CD14-positive monocyte (primary cell): Measurements from ENCODE around the gene RHOBTB3. TPM values are rescaled to one million over a fixed set of nuclear protein-coding genes. Genes with fewer than 3 reads are reported as not detected.

ENCODE experiments used
- DNase-seq, 3 donors: peaks; one replicate each; pipeline ENCODE4 v3.0.0-alpha.2; 2011 to 2022
- H2AFZ ChIP-seq: 2 replicates; pipeline ENCODE4 v1.6.0; 2012; ENCODE audit warnings: mild to moderate bottlenecking, low read depth, low read length, inconsistent platforms; ENCODE audit not compliant: insufficient read depth, poor library complexity, severe bottlenecking
- H3K27ac ChIP-seq, 2 donors: 1 replicate in 1 of 2; 2 replicates in 1 of 2; pipeline ENCODE4 v1.5.1; 2012 to 2013; ENCODE audit warnings: low read length in 2 of 2, control low read depth in 1 of 2, inconsistent platforms in 1 of 2, low read depth in 1 of 2, mild to moderate bottlenecking in 1 of 2
- H3K27me3 ChIP-seq, 2 donors: one replicate each; pipeline versions ENCODE4 v1.6.0 to v1.6.1; 2011 to 2013; ENCODE audit warnings: low read length in 2 of 2; ENCODE audit not compliant: control insufficient read depth in 2 of 2, insufficient read depth in 2 of 2
- H3K36me3 ChIP-seq, 2 donors: replicated peaks in 1 of 2; 1 replicate in 1 of 2; 2 replicates in 1 of 2; pipeline versions ENCODE4 v1.5.1 to v1.6.1; 2012 to 2013; ENCODE audit warnings: low read length in 2 of 2, control low read depth in 1 of 2, inconsistent platforms in 1 of 2, mild to moderate bottlenecking in 1 of 2; ENCODE audit not compliant: insufficient read depth in 2 of 2, control insufficient read depth in 1 of 2
- H3K4me1 ChIP-seq, 2 donors: 1 replicate in 1 of 2; 2 replicates in 1 of 2; pipeline versions ENCODE4 v1.5.1 to v1.6.1; 2012 to 2013; ENCODE audit warnings: low read length in 2 of 2, control low read depth in 1 of 2, inconsistent platforms in 1 of 2, mild to moderate bottlenecking in 1 of 2, moderate library complexity in 1 of 2; ENCODE audit not compliant: insufficient read depth in 2 of 2, control insufficient read depth in 1 of 2
- H3K4me2 ChIP-seq: replicated peaks from 2 replicates; pipeline ENCODE3; 2012; ENCODE audit warnings: low read length, moderate library complexity, mild to moderate bottlenecking; ENCODE audit not compliant: poor library complexity, severe bottlenecking; ENCODE audit errors: extremely low read depth
- H3K4me3 ChIP-seq, 3 experiments: fragments of 200-600 bp in 1 of 3; sonication (generic) in 1 of 3; replicated peaks in 1 of 3; 1 replicate in 2 of 3; 2 replicates in 1 of 3; pipeline ENCODE4 v1.5.1; 2011 to 2013; ENCODE audit warnings: low read length in 3 of 3, mild to moderate bottlenecking in 3 of 3, control low read depth in 2 of 3, low read depth in 2 of 3, inconsistent platforms in 1 of 3, moderate library complexity in 1 of 3
- H3K79me2 ChIP-seq: 2 replicates; pipeline ENCODE4 v1.6.0; 2012; ENCODE audit warnings: mild to moderate bottlenecking, control low read depth, inconsistent platforms, low read length, moderate library complexity; ENCODE audit not compliant: insufficient read depth
- H3K9ac ChIP-seq: 2 replicates; pipeline ENCODE4 v1.6.0; 2017; ENCODE audit warnings: low read length, mild to moderate bottlenecking; ENCODE audit not compliant: insufficient read depth, poor library complexity, severe bottlenecking
- H3K9me3 ChIP-seq, 2 donors: replicated peaks in 1 of 2; 1 replicate in 1 of 2; 2 replicates in 1 of 2; pipeline versions ENCODE4 v1.5.1 to v1.6.1; 2012 to 2013; ENCODE audit warnings: low read length in 2 of 2, control low read depth in 1 of 2; ENCODE audit not compliant: control insufficient read depth in 1 of 2, insufficient read depth in 1 of 2
- H4K20me1 ChIP-seq: 2 replicates; pipeline ENCODE4 v1.6.0; 2012; ENCODE audit warnings: mild to moderate bottlenecking, low read length, control low read depth, moderate library complexity; ENCODE audit not compliant: insufficient read depth
- H3K27ac Mint-ChIP-seq, 7 donors: one replicate each; pipeline ENCODE4 v1.8.0; 2020; ENCODE audit warnings: mild to moderate bottlenecking in 7 of 7, mixed read lengths in 7 of 7, moderate library complexity in 6 of 7, inconsistent platforms in 2 of 7
- H3K27me3 Mint-ChIP-seq, 3 donors: one replicate each; pipeline ENCODE4 v1.8.0; 2021 to 2022; ENCODE audit warnings: low read depth in 3 of 3, mild to moderate bottlenecking in 3 of 3, mixed read lengths in 3 of 3, moderate library complexity in 3 of 3, inconsistent platforms in 1 of 3
- H3K36me3 Mint-ChIP-seq, 2 donors: one replicate each; pipeline ENCODE4 v1.8.0; 2020; ENCODE audit warnings: mixed read lengths in 2 of 2, inconsistent platforms in 1 of 2, mild to moderate bottlenecking in 1 of 2
- H3K4me1 Mint-ChIP-seq: one replicate; pipeline ENCODE4 v1.8.0; 2020; ENCODE audit warnings: mild to moderate bottlenecking, mixed read lengths
- H3K4me3 Mint-ChIP-seq, 2 donors: one replicate each; pipeline ENCODE4 v1.8.0; 2020; ENCODE audit warnings: mild to moderate bottlenecking in 2 of 2, mixed read lengths in 2 of 2, moderate library complexity in 1 of 2
- H3K9me3 Mint-ChIP-seq, 7 donors: one replicate each; pipeline ENCODE4 v1.8.0; 2020 to 2022; ENCODE audit warnings: mixed read lengths in 7 of 7, mild to moderate bottlenecking in 6 of 7, moderate library complexity in 6 of 7, inconsistent platforms in 2 of 7
- WGBS: methylation state at CpG from one replicate; pipeline ENCODE4 v1.1.5; 2013; ENCODE audit warnings: missing lambda C conversion rate; ENCODE audit not compliant: insufficient coverage; 5-methylcytosine and 5-hydroxymethylcytosine counted together
- intact Hi-C, 2 donors: fragments of 100-400 bp; cut with micrococcal nuclease; formaldehyde crosslinking; loops; one replicate each; pipeline versions ENCODE4 v1.15.0 to v1.15.1; 2023
- polyA plus RNA-seq, 3 donors: library from polyadenylated mRNA; depleted of rRNA in 1 of 3; unstranded in 2 of 3; stranded (reverse) in 1 of 3; fragments of 300-500 nt in 2 of 3; fragments of >200 nt in 1 of 3; fragmentation: Illumina TruSeq in 2 of 3; gene quantifications; 1 replicate in 2 of 3; 2 replicates in 1 of 3; pipeline ENCODE4 v1.2.3, GENCODE V29; 2012 to 2021
- TF ChIP-seq, protein P1 (sequence below): fragments of 200-600 bp; IDR thresholded peaks from one replicate; pipeline ENCODE4 v1.8.0; 2022; ENCODE audit warnings: antibody characterized with exemption, mild to moderate bottlenecking

The RHOBTB3 gene
- polyA plus RNA-seq, 3 donors = 0.41 to 1.5 (median 0.63) TPM

DNA sequence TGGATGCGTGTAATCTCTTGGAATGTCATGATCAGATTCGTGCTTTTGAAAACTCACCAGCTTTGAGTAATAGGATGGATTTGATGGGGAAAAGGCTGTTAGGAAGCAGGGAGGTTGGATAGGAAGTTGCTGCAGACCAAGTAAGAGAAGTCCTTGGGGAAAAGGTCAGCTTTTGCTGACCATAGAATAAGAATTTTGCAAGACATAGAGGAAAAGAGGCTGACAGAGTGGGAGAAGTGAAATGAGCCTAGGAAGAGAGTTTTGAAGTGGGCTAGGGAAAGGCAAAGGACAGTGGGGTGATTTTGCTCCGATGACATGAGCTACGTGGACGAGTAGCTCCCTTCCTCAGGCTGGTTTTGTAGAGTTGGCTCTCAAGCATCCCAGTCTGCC is 31.5 kb downstream of the RHOBTB3 start:
- H3K36me3 Mint-ChIP-seq = no peaks in the 10 kb centered on the region
- no peaks in the 10 kb centered on the region for H3K9me3 Mint-ChIP-seq
- H3K9me3 ChIP-seq = no peaks in the 10 kb centered on the region
- peaks cover 0 to 4% (median 0%) of the 10 kb centered on the region in 3 donors for H3K27me3 Mint-ChIP-seq
- H3K9ac ChIP-seq = no peak overlapping the region
- TF ChIP-seq, protein P1, sequence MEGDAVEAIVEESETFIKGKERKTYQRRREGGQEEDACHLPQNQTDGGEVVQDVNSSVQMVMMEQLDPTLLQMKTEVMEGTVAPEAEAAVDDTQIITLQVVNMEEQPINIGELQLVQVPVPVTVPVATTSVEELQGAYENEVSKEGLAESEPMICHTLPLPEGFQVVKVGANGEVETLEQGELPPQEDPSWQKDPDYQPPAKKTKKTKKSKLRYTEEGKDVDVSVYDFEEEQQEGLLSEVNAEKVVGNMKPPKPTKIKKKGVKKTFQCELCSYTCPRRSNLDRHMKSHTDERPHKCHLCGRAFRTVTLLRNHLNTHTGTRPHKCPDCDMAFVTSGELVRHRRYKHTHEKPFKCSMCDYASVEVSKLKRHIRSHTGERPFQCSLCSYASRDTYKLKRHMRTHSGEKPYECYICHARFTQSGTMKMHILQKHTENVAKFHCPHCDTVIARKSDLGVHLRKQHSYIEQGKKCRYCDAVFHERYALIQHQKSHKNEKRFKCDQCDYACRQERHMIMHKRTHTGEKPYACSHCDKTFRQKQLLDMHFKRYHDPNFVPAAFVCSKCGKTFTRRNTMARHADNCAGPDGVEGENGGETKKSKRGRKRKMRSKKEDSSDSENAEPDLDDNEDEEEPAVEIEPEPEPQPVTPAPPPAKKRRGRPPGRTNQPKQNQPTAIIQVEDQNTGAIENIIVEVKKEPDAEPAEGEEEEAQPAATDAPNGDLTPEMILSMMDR = no peak
- no peak overlapping the region for H3K4me3 Mint-ChIP-seq
- H3K4me1 Mint-ChIP-seq = peaks cover 35% of the 10 kb centered on the region
- peaks cover 26 to 27% of the 10 kb centered on the region in 2 donors for H3K4me1 ChIP-seq
- intact Hi-C loops = no loop called here
- no peaks in the 10 kb centered on the region for H3K36me3 ChIP-seq
- H3K27me3 ChIP-seq = no peaks in the 10 kb centered on the region
- no peak overlapping the region for H2AFZ ChIP-seq
- H3K27ac ChIP-seq = no peak overlapping the region
- no peak overlapping the region for H3K27ac Mint-ChIP-seq
- WGBS = 96% methylated on average over 4 of the region's 5 CpGs
- H3K4me2 ChIP-seq = no peak overlapping the region
- DNase-seq = no peak
- H3K79me2 ChIP-seq = no peaks in the 10 kb centered on the region
- no peak overlapping the region for H3K4me3 ChIP-seq
- H4K20me1 ChIP-seq = no peaks in the 10 kb centered on the region

DNA sequence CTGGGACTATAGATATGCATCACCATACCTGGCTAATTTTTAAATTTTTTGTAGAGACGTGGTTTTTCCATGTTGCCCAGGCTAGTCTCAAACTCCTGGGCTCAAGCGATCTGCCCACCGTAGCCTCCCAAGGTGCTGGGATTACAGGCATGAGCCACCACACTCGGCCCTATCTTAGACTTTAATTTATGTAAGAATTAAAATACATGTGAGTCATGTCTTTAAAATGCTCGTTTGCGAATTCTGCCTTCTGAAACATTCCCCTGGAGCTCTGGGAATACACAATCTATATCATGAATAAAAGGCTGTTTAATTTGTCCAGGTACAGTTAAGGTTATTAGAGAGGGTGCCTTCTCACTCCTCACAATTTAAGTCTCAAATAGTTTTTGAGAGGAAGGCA is 32.8 kb downstream of the RHOBTB3 start:
- H3K27me3 Mint-ChIP-seq = peaks cover 0 to 4% (median 0%) of the 10 kb centered on the region in 3 donors
- Histone ChIP-seq H3K4me1 (peaks cover 26 to 27% of the 10 kb centered on the region in 2 donors), H3K36me3 (no peaks in the 10 kb centered on the region), H3K79me2 (no peaks in the 10 kb centered on the region), H3K27ac (no peak overlapping the region), H3K9me3 (no peaks in the 10 kb centered on the region), H2AFZ (no peak overlapping the region), H3K27me3 (no peaks in the 10 kb centered on the region), H3K9ac (no peak overlapping the region), H3K4me2 (no peak overlapping the region), H3K4me3 (no peak overlapping the region), H4K20me1 (no peaks in the 10 kb centered on the region)
- H3K4me3 Mint-ChIP-seq = no peak overlapping the region
- TF ChIP-seq, protein P1 = no peak
- no peak overlapping the region for H3K27ac Mint-ChIP-seq
- no peaks in the 10 kb centered on the region for H3K9me3 Mint-ChIP-seq
- intact Hi-C loops = no loop called here
- WGBS = no CpG with 5 or more reads among the region's 6 CpGs
- H3K4me1 Mint-ChIP-seq = peaks cover 35% of the 10 kb centered on the region
- no peak for DNase-seq
- no peaks in the 10 kb centered on the region for H3K36me3 Mint-ChIP-seq
